ENCODE results near the gene LYRM1.

The LYRM1 gene

GRCh38 chr16:20900299-20901067, at the start of gene LYRM1, which contains the start of gene DCUN1D3:
Gene LYRM1 (plus strand): TSS chr16:20900771. CDS start chr16:20915556, 14,785 bp downstream.
Gene DCUN1D3 (minus strand): TSS chr16:20900358. CDS start chr16:20862538, 37,820 bp downstream.
- in situ Hi-C loops (cut with MboI; ENCODE audit: low sequenced_read_pairs, unreplicated experiment), result no loop called here
- no peak for TF ChIP-seq CTCF (IDR thresholded peaks at IDR 0.05; ENCODE audit: borderline replicate concordance, control extremely low read depth, extremely low read depth, insufficient read depth, missing control alignments)

GRCh38 chr16:20850981-20851380, 49.6 kb upstream of the LYRM1 start:
- in situ Hi-C loops (cut with MboI; ENCODE audit: low sequenced_read_pairs, unreplicated experiment), result loop anchor here (5.0 kb wide), 1 partner anchor 231 kb away; no protein-coding TSS in a partner anchor
- no peak for DNase-seq (ENCODE audit: low spot score)
- TF ChIP-seq CTCF (IDR thresholded peaks at IDR 0.05; ENCODE audit: borderline replicate concordance, control extremely low read depth, extremely low read depth, insufficient read depth, missing control alignments), result no peak

More at GRCh38 chr16:20900299-20901067, at the start of gene LYRM1, which contains the start of gene DCUN1D3:
- DNase-seq (ENCODE audit: low spot score), result peak; percentile 95

GRCh38 chr16:20851601-20852000, 49.0 kb upstream of the LYRM1 start:
- TF ChIP-seq CTCF (IDR thresholded peaks at IDR 0.05; ENCODE audit: borderline replicate concordance, control extremely low read depth, extremely low read depth, insufficient read depth, missing control alignments), result no peak
- in situ Hi-C loops (cut with MboI; ENCODE audit: low sequenced_read_pairs, unreplicated experiment), result loop anchor here (5.0 kb wide), 1 partner anchor 231 kb away; no protein-coding TSS in a partner anchor

GRCh38 chr16:20853143-20853542, 47.4 kb upstream of the LYRM1 start:
- DNase-seq (ENCODE audit: low spot score), result no peak
- no peak for TF ChIP-seq CTCF (IDR thresholded peaks at IDR 0.05; ENCODE audit: borderline replicate concordance, control extremely low read depth, extremely low read depth, insufficient read depth, missing control alignments)
- in situ Hi-C loops (cut with MboI; ENCODE audit: low sequenced_read_pairs, unreplicated experiment), result loop anchor here (5.0 kb wide), 1 partner anchor 229 kb away; no protein-coding TSS in a partner anchor

More at GRCh38 chr16:20851601-20852000, 49.0 kb upstream of the LYRM1 start:
- no peak for DNase-seq (ENCODE audit: low spot score)

GRCh38 chr16:20853981-20854620, 46.5 kb upstream of the LYRM1 start:
- DNase-seq (ENCODE audit: low spot score), result no peak
- TF ChIP-seq CTCF (IDR thresholded peaks at IDR 0.05; ENCODE audit: borderline replicate concordance, control extremely low read depth, extremely low read depth, insufficient read depth, missing control alignments), result no peak
- in situ Hi-C loops (cut with MboI; ENCODE audit: low sequenced_read_pairs, unreplicated experiment), result loop anchor here (5.0 kb wide), 1 partner anchor 228 kb away; no protein-coding TSS in a partner anchor

GRCh38 chr16:20854963-20855362, 45.6 kb upstream of the LYRM1 start:
- DNase-seq (ENCODE audit: low spot score), result no peak
- in situ Hi-C loops (cut with MboI; ENCODE audit: low sequenced_read_pairs, unreplicated experiment), result loop anchor here (5.0 kb wide), 1 partner anchor 227 kb away; no protein-coding TSS in a partner anchor
- no peak for TF ChIP-seq CTCF (IDR thresholded peaks at IDR 0.05; ENCODE audit: borderline replicate concordance, control extremely low read depth, extremely low read depth, insufficient read depth, missing control alignments)
